B cell (primary cell): ENCODE measurements around the gene HSPBP1. TPM values are rescaled to one million over a fixed set of nuclear protein-coding genes. Genes with fewer than 3 reads are reported as not detected.

Source experiments
- ATAC-seq: fragments of 200-7000 bp; cut with Tn5 transposase; one replicate; pipeline ENCODE4 v1.10.0; 2021; ENCODE audit warnings: low read depth, mild to moderate bottlenecking, moderate number of reproducible peaks, moderate library complexity
- CTCF ChIA-PET: fragments of 350-600 bp; sonication (Branson Sonifier 250); formaldehyde crosslinking; loops from one replicate; lab custom pipeline; 2021; ENCODE audit warnings: antibody characterized with exemption, inconsistent platforms; lab: Charles Lee
- POLR2A ChIA-PET: fragments of 350-600 bp; sonication (Branson Sonifier 250); formaldehyde crosslinking; loops from one replicate; lab custom pipeline; 2021; ENCODE audit warnings: antibody characterized with exemption; lab: Charles Lee
- DNase-seq: peaks from one replicate; pipeline ENCODE4 v3.0.0; 2013
- H2AFZ ChIP-seq: 2 replicates; pipeline ENCODE4 v1.6.1; 2012; ENCODE audit warnings: mild to moderate bottlenecking, low read depth, low read length; ENCODE audit not compliant: insufficient read depth, poor library complexity, severe bottlenecking
- H3K27ac ChIP-seq, 2 donors: 1 replicate in 1 of 2; 2 replicates in 1 of 2; pipeline ENCODE4 v1.5.1; 2012 to 2013; ENCODE audit warnings: low read length in 2 of 2, mild to moderate bottlenecking in 2 of 2, moderate library complexity in 1 of 2
- H3K27me3 ChIP-seq, 4 experiments: fragments of 200-600 bp in 1 of 4; sonication (generic) in 1 of 4; replicated peaks in 1 of 4; 1 replicate in 2 of 4; 2 replicates in 2 of 4; pipeline versions ENCODE4 v1.6.1 to v1.7.0; 2013 to 2016; ENCODE audit warnings: low read length in 3 of 4, mild to moderate bottlenecking in 2 of 4, mixed read lengths in 1 of 4, moderate library complexity in 1 of 4; ENCODE audit not compliant: insufficient read depth in 4 of 4, control insufficient read depth in 3 of 4; ENCODE audit errors: control extremely low read depth in 1 of 4
- H3K36me3 ChIP-seq, 2 experiments: replicated peaks in 1 of 2; 1 replicate in 1 of 2; 2 replicates in 1 of 2; pipeline versions ENCODE4 v1.6.1 to v1.7.1; 2013; ENCODE audit warnings: low read length in 1 of 2; ENCODE audit not compliant: insufficient read depth in 2 of 2, control insufficient read depth in 1 of 2; ENCODE audit errors: control extremely low read depth in 1 of 2, extremely low read depth in 1 of 2
- H3K4me1 ChIP-seq, 2 donors: fragments of 200-600 bp in 1 of 2; sonication (generic) in 1 of 2; 1 replicate in 1 of 2; 2 replicates in 1 of 2; pipeline versions ENCODE4 v1.5.1 to v1.6.1; 2013 to 2017; ENCODE audit warnings: low read length in 2 of 2; ENCODE audit not compliant: control insufficient read depth in 2 of 2, insufficient read depth in 2 of 2
- H3K4me2 ChIP-seq: replicated peaks from 2 replicates; pipeline ENCODE3; 2012; ENCODE audit warnings: mild to moderate bottlenecking, low read depth, low read length; ENCODE audit not compliant: poor library complexity, severe bottlenecking
- H3K4me3 ChIP-seq, 5 experiments: fragments of 200-600 bp in 1 of 5; sonication (generic) in 1 of 5; 1 replicate in 3 of 5; 2 replicates in 2 of 5; pipeline versions ENCODE4 v1.5.1 to v1.7.0; 2011 to 2016; ENCODE audit warnings: low read length in 4 of 5, mild to moderate bottlenecking in 4 of 5, low read depth in 2 of 5, control low read depth in 1 of 5, moderate library complexity in 1 of 5; ENCODE audit not compliant: insufficient read depth in 1 of 5; ENCODE audit errors: control extremely low read depth in 1 of 5, extremely low read depth in 1 of 5
- H3K79me2 ChIP-seq: fragments of 200-600 bp; sonication (generic); one replicate; pipeline ENCODE4 v1.6.0; 2016; ENCODE audit warnings: low read length; ENCODE audit not compliant: control insufficient read depth, insufficient read depth
- H3K9ac ChIP-seq: fragments of 200-600 bp; sonication (generic); 2 replicates; pipeline ENCODE4 v1.6.1; 2017; ENCODE audit warnings: mild to moderate bottlenecking, low read length, moderate library complexity
- H3K9me3 ChIP-seq, 3 donors: one replicate each; pipeline versions ENCODE4 v1.6.1 to v1.7.1; 2013; ENCODE audit warnings: low read length in 2 of 3; ENCODE audit not compliant: control insufficient read depth in 2 of 3, insufficient read depth in 1 of 3; ENCODE audit errors: control extremely low read depth in 1 of 3
- H4K20me1 ChIP-seq: 2 replicates; pipeline ENCODE4 v1.6.0; 2012; ENCODE audit warnings: mild to moderate bottlenecking, low read length; ENCODE audit not compliant: insufficient read depth, control insufficient read depth, poor library complexity, severe bottlenecking
- H3K27ac Mint-ChIP-seq: one replicate; pipeline ENCODE4 v1.8.0; 2021; ENCODE audit warnings: mixed read lengths
- H3K27me3 Mint-ChIP-seq: one replicate; pipeline ENCODE4 v1.8.0; 2021; ENCODE audit warnings: mixed read lengths
- H3K4me1 Mint-ChIP-seq: one replicate; pipeline ENCODE4 v1.8.0; 2021; ENCODE audit warnings: mixed read lengths
- H3K4me3 Mint-ChIP-seq: one replicate; pipeline ENCODE4 v1.8.0; 2021; ENCODE audit warnings: mixed read lengths
- H3K9me3 Mint-ChIP-seq: one replicate; pipeline ENCODE4 v1.8.0; 2022; ENCODE audit warnings: mixed read lengths; ENCODE audit not compliant: insufficient read depth
- EZH2 ChIP-seq: IDR thresholded peaks from 2 replicates; pipeline ENCODE4 v1.6.1; 2012; ENCODE audit warnings: borderline replicate concordance, low read depth, mild to moderate bottlenecking, moderate library complexity, low read length; ENCODE audit not compliant: insufficient read depth, poor library complexity, severe bottlenecking
- whole genome bisulfite sequencing: methylation state at CpG from one replicate; pipeline ENCODE4 v1.1.5; 2013; ENCODE audit warnings: missing lambda C conversion rate; ENCODE audit not compliant: insufficient coverage; 5-methylcytosine and 5-hydroxymethylcytosine counted together
- intact Hi-C: fragments of 100-400 bp; cut with micrococcal nuclease; formaldehyde crosslinking; loops from one replicate; pipeline ENCODE4 v1.10.0; 2022
- polyA plus RNA-seq: library from polyadenylated mRNA; depleted of rRNA; stranded (reverse); fragments of >200 nt; gene quantifications from 2 replicates; pipeline ENCODE4 v1.2.3, GENCODE V29; 2012
- total RNA-seq, 2 donors: library from RNA; stranded (reverse); fragments of 120-200 nt in 1 of 2; gene quantifications; 1 replicate in 1 of 2; 2 replicates in 1 of 2; pipeline versions ENCODE4 v1.2.3 to v1.2.4, GENCODE V29; 2013 to 2022
- TF ChIP-seq, protein P1 (sequence below): fragments of 200-600 bp; IDR thresholded peaks from one replicate; pipeline ENCODE4 v1.8.0; 2022; ENCODE audit warnings: antibody characterized with exemption, mild to moderate bottlenecking

HSPBP1 gene
- total and polyA plus RNA-seq, 2 donors (not counting 1 experiment from before 2014, with no cell fraction given), result 15.6 to 19.0 TPM

DNA sequence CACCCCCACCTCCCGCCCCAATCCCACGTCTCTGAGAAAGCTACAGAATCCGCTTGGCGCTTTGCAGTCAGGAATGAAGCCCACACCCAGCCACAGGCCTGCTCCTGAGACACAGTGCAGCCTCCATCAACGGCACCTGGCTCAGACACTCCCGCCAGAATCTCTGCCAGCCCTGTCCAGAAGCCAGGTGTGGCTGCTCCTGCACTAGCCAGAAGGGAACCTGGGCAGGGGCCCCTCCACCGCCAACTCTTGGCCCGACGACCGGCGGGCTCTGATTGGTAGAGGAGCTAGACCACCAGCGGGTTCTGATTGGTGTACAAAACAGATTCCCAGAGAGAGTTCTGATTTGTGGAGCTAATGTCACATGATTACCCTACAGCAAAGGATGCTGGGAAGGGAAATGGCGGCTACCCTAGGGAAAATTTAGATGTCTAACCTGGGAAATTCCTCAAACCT lies 18.2 kb downstream of the HSPBP1 start:
- Histone ChIP-seq H3K27me3 (no peaks in the 10 kb centered on the region), H3K4me1 (peaks cover 19 to 23% of the 10 kb centered on the region in 2 donors), H2AFZ (no peak overlapping the region), H3K9ac (no peak overlapping the region), H3K4me2 (no peak overlapping the region), H4K20me1 (peaks cover 15% of the 10 kb centered on the region), H3K27ac (no peak overlapping the region), H3K9me3 (no peaks in the 10 kb centered on the region), H3K36me3 (peaks cover 0 to 2% of the 10 kb centered on the region in 2 experiments), H3K79me2 (peaks cover 57% of the 10 kb centered on the region), H3K4me3 (no peak overlapping the region)
- Mint-ChIP-seq H3K27ac (no peak overlapping the region), H3K4me1 (peaks cover 29% of the 10 kb centered on the region), H3K9me3 (no peaks in the 10 kb centered on the region), H3K4me3 (no peak overlapping the region), H3K27me3 (no peaks in the 10 kb centered on the region)
- no peak for ATAC-seq
- DNase-seq, result no peak
- TF ChIP-seq, protein P1, sequence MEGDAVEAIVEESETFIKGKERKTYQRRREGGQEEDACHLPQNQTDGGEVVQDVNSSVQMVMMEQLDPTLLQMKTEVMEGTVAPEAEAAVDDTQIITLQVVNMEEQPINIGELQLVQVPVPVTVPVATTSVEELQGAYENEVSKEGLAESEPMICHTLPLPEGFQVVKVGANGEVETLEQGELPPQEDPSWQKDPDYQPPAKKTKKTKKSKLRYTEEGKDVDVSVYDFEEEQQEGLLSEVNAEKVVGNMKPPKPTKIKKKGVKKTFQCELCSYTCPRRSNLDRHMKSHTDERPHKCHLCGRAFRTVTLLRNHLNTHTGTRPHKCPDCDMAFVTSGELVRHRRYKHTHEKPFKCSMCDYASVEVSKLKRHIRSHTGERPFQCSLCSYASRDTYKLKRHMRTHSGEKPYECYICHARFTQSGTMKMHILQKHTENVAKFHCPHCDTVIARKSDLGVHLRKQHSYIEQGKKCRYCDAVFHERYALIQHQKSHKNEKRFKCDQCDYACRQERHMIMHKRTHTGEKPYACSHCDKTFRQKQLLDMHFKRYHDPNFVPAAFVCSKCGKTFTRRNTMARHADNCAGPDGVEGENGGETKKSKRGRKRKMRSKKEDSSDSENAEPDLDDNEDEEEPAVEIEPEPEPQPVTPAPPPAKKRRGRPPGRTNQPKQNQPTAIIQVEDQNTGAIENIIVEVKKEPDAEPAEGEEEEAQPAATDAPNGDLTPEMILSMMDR, result no peak
- no peak for TF ChIP-seq EZH2
- WGBS, result 100% methylated on average over 10 of the region's 13 CpGs
- CTCF ChIA-PET, result no interaction called here
- POLR2A ChIA-PET, result no interaction called here
- intact Hi-C loops, result no loop called here

DNA sequence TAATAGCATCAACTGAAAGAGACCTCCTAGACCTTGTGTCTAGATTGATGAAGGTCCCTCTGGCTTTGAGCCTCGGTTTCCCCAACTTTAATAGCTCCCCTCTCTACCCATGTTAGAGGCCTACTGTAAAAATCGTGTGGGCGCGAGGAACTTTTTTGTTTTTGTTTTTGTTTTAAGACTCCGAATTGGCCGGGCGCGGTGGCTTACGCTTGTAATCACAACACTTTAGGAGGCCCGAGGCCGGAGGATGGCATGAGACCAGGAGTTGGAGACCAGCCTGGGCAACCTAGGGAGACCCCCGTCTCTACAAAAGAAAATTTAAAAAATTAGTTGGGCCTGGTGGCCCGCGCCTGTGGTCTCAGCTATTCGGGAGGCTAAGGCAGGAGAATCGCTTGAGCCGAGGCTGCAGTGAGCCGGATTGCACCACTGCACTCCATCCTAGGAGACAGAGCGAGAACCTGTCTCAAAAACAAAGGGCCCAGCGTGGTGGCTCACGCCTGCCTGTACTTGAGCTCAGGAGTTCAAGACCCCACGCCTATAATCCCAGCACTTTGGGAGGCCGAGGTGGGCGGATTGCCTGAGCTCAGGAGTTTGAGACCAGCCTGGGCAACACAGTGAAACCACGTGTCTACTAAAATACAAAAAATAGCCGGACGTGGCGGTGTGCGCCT lies 20.2 kb downstream of the HSPBP1 start:
- H3K27ac Mint-ChIP-seq, result peak overlapping the region; percentile 99

More for the DNA sequence above, 20.2 kb downstream of the HSPBP1 start:
- intact Hi-C loops, result loop anchor here (1.0 to 10.0 kb wide), 12 partner anchors 17 to 395 kb away; partner anchors contain the start of genes HSPBP1, ISOC2, KMT5C and RPL28
- no peaks in the 10 kb centered on the region for H3K27me3 Mint-ChIP-seq
- peaks cover 39 to 43% of the 10 kb centered on the region in 2 donors for H3K4me1 ChIP-seq
- H2AFZ ChIP-seq, result peak overlapping the region; percentile 69
- peaks cover 67% of the 10 kb centered on the region for H3K79me2 ChIP-seq
- peak overlapping the region; percentile 67 to 96 for H3K27ac ChIP-seq
- WGBS, result 63% methylated on average over 25 of the region's 29 CpGs
- H3K4me1 Mint-ChIP-seq, result peaks cover 45% of the 10 kb centered on the region
- ATAC-seq, result no peak
- H3K4me3 Mint-ChIP-seq, result peak overlapping the region; percentile 94
- H3K4me2 ChIP-seq, result peak overlapping the region; percentile 97
- H3K9me3 ChIP-seq, result no peaks in the 10 kb centered on the region
- peak overlapping the region; percentile 70 to 90 (median 80) for H3K4me3 ChIP-seq
- H4K20me1 ChIP-seq, result peaks cover 34% of the 10 kb centered on the region
- ChIA-PET CTCF (interaction anchor here (0.7 to 1.8 kb wide), 13 partner anchors 13 to 347 kb away, joined by 3 to 14 read pairs (median 4); partner anchors contain the start of genes HSPBP1, ISOC2, KMT5C and TMEM238), POLR2A (interaction anchor here (0.6 to 2.3 kb wide), 13 partner anchors 9 to 340 kb away, joined by 3 to 23 read pairs (median 5); partner anchors contain the start of genes FIZ1, HSPBP1, SYT5 and TMEM238)
- H3K27me3 ChIP-seq, result no peaks in the 10 kb centered on the region
- H3K36me3 ChIP-seq, result peaks cover 0 to 2% of the 10 kb centered on the region in 2 experiments
- H3K9me3 Mint-ChIP-seq, result no peaks in the 10 kb centered on the region
- peak overlapping the region; percentile 88 for H3K9ac ChIP-seq
- DNase-seq, result no peak
- TF ChIP-seq, protein P1, result no peak
- no peak for TF ChIP-seq EZH2
